PFSK-1 (cell line): ENCODE data around the gene CCDC85B.

Experiments
- FOXP2 ChIP-seq: optimal IDR thresholded peaks from 2 replicates; pipeline ENCODE3; 2011; ENCODE audit warnings: borderline replicate concordance, control low read depth, inconsistent platforms; ENCODE audit not compliant: insufficient read depth; ENCODE audit errors: extremely low read length, extremely low read depth
- POLR2AphosphoS5 ChIP-seq: IDR thresholded peaks from 2 replicates; pipeline ENCODE4 v1.6.1; 2012; ENCODE audit warnings: low read depth, mild to moderate bottlenecking, control low read depth, low read length, moderate library complexity
- REST ChIP-seq, 2 experiments: IDR thresholded peaks; 2 replicates each; pipeline versions ENCODE4 v1.6.1 to v1.8.0; 2011 to 2012; ENCODE audit warnings: low read depth in 2 of 2, low read length in 2 of 2, control low read depth in 1 of 2, inconsistent platforms in 1 of 2, mild to moderate bottlenecking in 1 of 2, moderate library complexity in 1 of 2; ENCODE audit not compliant: insufficient read depth in 1 of 2
- SIN3A ChIP-seq: IDR thresholded peaks from 2 replicates; pipeline ENCODE4 v1.6.1; 2012; ENCODE audit warnings: mild to moderate bottlenecking, low read length, moderate library complexity, borderline replicate concordance; ENCODE audit not compliant: insufficient read depth
- TAF1 ChIP-seq: IDR thresholded peaks from 2 replicates; pipeline ENCODE4 v1.6.1; 2012; ENCODE audit warnings: low read length, control low read depth, borderline replicate concordance; ENCODE audit not compliant: insufficient read depth

DNA sequence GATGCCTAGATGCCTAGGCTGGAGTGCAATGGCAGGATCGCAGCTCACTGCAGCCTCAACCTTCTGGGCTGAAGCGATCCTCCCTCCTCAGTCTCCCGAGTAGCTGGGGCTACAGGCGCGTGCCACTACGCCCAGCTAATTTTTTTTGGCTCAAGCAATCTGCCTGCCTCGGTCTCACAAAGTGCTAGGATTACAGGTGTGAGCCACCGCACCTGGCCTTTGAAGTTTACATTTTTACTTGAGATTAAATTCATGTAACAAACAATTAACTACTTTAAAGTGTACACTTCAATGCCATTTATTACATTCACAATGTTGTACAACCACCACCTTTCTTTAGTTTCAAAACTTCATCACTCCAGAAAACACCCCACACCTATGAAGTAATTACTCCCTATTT is 13.2 kb downstream of the CCDC85B start:
- no peak for TF ChIP-seq POLR2AphosphoS5
- no peak for TF ChIP-seq FOXP2
- no peak for TF ChIP-seq REST (IDR thresholded peaks at IDR 0.05; ENCODE audit: insufficient read depth in 1 of 2, low read depth in 2 of 2, low read length in 2 of 2)
- no peak for TF ChIP-seq SIN3A
- TF ChIP-seq TAF1: no peak
